Stimulated activated CD4-positive, alpha-beta T cell treated with anti-CD3 and anti-CD28 coated beads, TNF-alpha, amount 100 ng/mL, for 24 hours (primary cell): Measurements from ENCODE around the gene GPR6.

Experiments
- DNase-seq, 3 experiments: peaks; one replicate each; pipeline ENCODE4 v3.0.0-alpha.2; 2020; ENCODE audit warnings: low read depth in 3 of 3

GPR6 gene

DNA sequence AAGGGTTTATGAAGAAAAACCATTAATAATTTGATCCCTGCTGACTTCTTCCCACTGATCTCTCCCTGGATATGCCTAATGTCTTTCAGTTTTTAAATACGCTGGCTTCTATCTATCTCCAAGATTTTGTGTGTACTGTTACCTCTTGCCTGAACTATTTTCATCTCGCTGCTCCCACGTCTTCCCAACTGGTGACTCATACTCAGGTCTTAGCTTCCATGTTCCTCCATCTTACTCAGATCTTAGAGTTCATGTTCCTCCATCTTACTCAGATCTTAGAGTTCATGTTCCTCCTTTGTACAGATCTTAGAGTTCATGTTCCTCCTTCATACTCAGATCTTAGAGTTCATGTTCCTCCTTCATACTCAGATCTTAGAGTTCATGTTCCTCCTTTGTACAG lies 21.6 kb downstream of the GPR6 start:
- DNase-seq = no peak

- no peak for DNase-seq
Observed at GRCh38 chr6:110002676-110003075, 24.6 kb downstream of the GPR6 start.

GRCh38 chr6:110013386-110013785 lies 35.3 kb downstream of the GPR6 start:
- no peak for DNase-seq

DNA sequence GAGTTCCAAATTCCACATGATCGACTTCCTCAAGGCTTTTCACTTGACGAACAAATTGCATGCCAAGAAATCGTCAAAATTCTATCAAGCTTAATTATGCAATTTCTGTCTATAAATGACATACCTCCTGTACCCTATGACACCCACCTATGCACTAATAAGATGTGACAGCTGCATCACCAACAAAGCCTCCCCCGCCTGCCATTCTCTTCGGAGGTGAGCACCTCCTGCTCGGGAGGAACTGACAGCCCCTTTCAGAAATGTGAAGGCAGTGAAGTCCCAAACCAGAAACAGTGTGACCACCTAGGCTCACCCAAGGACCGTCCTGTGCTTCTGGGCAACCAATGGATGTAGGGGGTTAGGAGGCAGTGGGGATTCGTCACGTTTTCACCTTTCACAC lies 37.1 kb downstream of the GPR6 start:
- DNase-seq = no peak

- no peak for DNase-seq
Observed at GRCh38 chr6:110017306-110017705, 39.2 kb downstream of the GPR6 start.

DNA sequence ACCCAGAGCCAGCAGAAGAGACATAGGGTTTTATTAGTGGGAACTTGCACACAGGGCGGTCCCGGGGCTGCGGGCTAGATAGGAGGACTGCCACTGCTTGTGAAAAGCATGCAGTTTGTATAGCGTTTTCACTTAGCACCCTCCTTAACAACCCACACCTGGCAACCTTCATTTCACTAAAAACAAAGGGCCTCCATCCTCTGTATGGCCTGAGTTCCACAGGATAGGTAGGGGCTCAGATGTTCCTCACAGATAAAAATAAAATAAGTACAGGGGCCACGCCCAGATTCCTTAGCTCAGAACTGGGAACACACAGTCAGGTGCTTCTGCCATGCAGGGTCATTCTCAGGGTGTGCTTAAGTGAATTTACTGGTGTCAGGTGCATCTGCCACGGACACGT lies 39.8 kb downstream of the GPR6 start:
- no peak for DNase-seq

DNA sequence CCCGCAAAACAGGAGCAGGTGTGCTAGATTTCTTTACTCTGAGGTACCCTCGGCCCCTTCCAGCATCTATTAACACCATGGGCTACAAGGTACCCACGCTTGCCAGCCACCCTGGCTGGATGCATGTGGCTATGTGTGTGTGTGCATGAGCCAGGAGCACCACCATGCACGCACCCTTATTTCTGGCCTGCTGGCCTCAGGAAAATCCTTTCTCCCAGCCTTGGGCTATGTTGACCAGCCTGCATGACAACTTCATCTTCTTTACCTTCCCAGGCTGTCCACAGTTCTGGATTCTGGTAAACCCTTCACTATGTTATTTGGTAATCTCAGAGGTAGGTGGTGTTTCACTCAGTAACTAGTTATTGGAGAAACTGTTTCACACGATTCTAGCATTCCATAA lies 40.4 kb downstream of the GPR6 start:
- DNase-seq = no peak

GRCh38 chr6:110020888-110021287 lies 42.8 kb downstream of the GPR6 start:
- no peak for DNase-seq

GRCh38 chr6:110029144-110029543 lies 51.0 kb downstream of the GPR6 start:
- DNase-seq = no peak
